ENCODE results near the gene SETD7. TPM values are rescaled to one million over a fixed set of nuclear protein-coding genes. Genes with fewer than 3 reads are reported as not detected.

SETD7 gene
- total and polyA plus RNA-seq, 8 donors = 9.7 to 96.9 (median 31.5) TPM

- Histone ChIP-seq H3K9me3 (no peaks in the 10 kb centered on the region), H3K36me3 (no peaks in the 10 kb centered on the region), H3K4me3 (no peak overlapping the region), H3K27me3 (no peaks in the 10 kb centered on the region), H3K27ac (no peak overlapping the region), H3K4me1 (no peaks in the 10 kb centered on the region)
- TF ChIP-seq CTCF (IDR thresholded peaks at IDR 0.05) (no peak), POLR2AphosphoS5 (IDR thresholded peaks at IDR 0.05) (no peak), EP300 (IDR thresholded peaks at IDR 0.05) (no peak), POLR2A (IDR thresholded peaks at IDR 0.05) (no peak)
- DNase-seq = no peak
- 79 to 91% (median 87%) methylated on average over 1 of the region's 1 CpG for WGBS, 5 donors
- intact Hi-C loops (cut with DNase I; ENCODE audit: low total_unique reads) = no loop called here
Measured at GRCh38 chr4:139589336-139590018, 33.5 kb upstream of the SETD7 start.

- 80 to 95% (median 89%) methylated on average over 4 of the region's 4 CpGs for WGBS, 5 donors
- Histone ChIP-seq H3K4me3 (no peak overlapping the region), H3K36me3 (no peaks in the 10 kb centered on the region), H3K27me3 (no peaks in the 10 kb centered on the region), H3K27ac (no peak overlapping the region), H3K9me3 (no peaks in the 10 kb centered on the region), H3K4me1 (no peaks in the 10 kb centered on the region)
- TF ChIP-seq POLR2AphosphoS5 (IDR thresholded peaks at IDR 0.05) (no peak), POLR2A (IDR thresholded peaks at IDR 0.05) (no peak), CTCF (IDR thresholded peaks at IDR 0.05) (no peak), EP300 (IDR thresholded peaks at IDR 0.05) (no peak)
- DNase-seq = peak in 1 of 2 donors; percentile 24
- intact Hi-C loops (cut with DNase I; ENCODE audit: low total_unique reads) = no loop called here
Measured at GRCh38 chr4:139587446-139587845, 31.4 kb upstream of the SETD7 start.

- Histone ChIP-seq H3K4me1 (no peaks in the 10 kb centered on the region), H3K4me3 (no peak overlapping the region), H3K9me3 (no peaks in the 10 kb centered on the region), H3K27me3 (no peaks in the 10 kb centered on the region), H3K27ac (no peak overlapping the region), H3K36me3 (no peaks in the 10 kb centered on the region)
- intact Hi-C loops (cut with DNase I; ENCODE audit: low total_unique reads) = no loop called here
- TF ChIP-seq POLR2AphosphoS5 (IDR thresholded peaks at IDR 0.05) = no peak
- no peak for TF ChIP-seq POLR2A (IDR thresholded peaks at IDR 0.05)
- TF ChIP-seq EP300 (IDR thresholded peaks at IDR 0.05) = no peak
- no peak for TF ChIP-seq CTCF (IDR thresholded peaks at IDR 0.05)
- DNase-seq = no peak
- whole genome bisulfite sequencing, 5 donors = 61 to 83% (median 80%) methylated on average over 4 of the region's 4 CpGs
Measured at GRCh38 chr4:139585473-139585872, 29.5 kb upstream of the SETD7 start.

GRCh38 chr4:139584784-139585183, 28.8 kb upstream of the SETD7 start:
- WGBS, 5 donors = 50 to 72% (median 52%) methylated on average over 2 of the region's 2 CpGs
- no peak for DNase-seq
- Histone ChIP-seq H3K27me3 (no peaks in the 10 kb centered on the region), H3K4me3 (no peak overlapping the region), H3K4me1 (no peaks in the 10 kb centered on the region), H3K36me3 (no peaks in the 10 kb centered on the region), H3K27ac (no peak overlapping the region), H3K9me3 (no peaks in the 10 kb centered on the region)
- TF ChIP-seq POLR2A (IDR thresholded peaks at IDR 0.05) (no peak), CTCF (IDR thresholded peaks at IDR 0.05) (no peak), POLR2AphosphoS5 (IDR thresholded peaks at IDR 0.05) (no peak), EP300 (IDR thresholded peaks at IDR 0.05) (no peak)
- intact Hi-C loops (cut with DNase I; ENCODE audit: low total_unique reads) = no loop called here

Data from stomach (tissue), 9 donors.